NOMO-1 (cell line): ENCODE data around the gene CACNG4.
"Not testable (repeated sequence)": the region's sequence is repeated elsewhere in the genome, so short reads cannot be mapped to it uniquely, and the experiment has no call there.

Experiments
- DNase-seq, 2 experiments: peaks; one replicate each; lab custom pipeline; 2025; ENCODE audit not compliant: unreplicated experiment in 2 of 2; lab: John Stamatoyannopoulos, UW

CACNG4 gene

DNA sequence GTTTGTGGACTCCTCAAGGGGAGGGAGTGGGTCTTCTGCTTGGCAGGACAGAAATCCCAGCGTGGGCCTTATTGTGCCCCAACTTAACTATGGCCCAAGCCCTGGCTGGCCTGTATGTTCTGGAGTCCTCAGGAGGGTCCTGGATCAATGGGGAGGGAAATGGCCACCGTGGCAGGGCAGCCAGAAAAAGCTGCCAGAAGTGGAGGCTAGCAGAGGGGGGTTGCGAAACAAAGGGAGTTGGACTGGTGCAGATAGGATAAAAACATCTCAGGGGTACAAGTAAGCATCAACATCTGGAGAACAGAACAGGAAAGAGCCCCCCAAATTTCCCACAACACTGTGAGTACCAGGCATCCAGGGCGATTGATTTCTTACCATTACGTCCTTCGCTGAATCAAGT, 76.1 kb downstream of the CACNG4 start:
- no peak for DNase-seq

GRCh38 chr17:67041119-67041518, 76.6 kb downstream of the CACNG4 start:
- not testable (repeated sequence) for DNase-seq

GRCh38 chr17:67041531-67041930, 77.0 kb downstream of the CACNG4 start:
- DNase-seq = no peak

DNA sequence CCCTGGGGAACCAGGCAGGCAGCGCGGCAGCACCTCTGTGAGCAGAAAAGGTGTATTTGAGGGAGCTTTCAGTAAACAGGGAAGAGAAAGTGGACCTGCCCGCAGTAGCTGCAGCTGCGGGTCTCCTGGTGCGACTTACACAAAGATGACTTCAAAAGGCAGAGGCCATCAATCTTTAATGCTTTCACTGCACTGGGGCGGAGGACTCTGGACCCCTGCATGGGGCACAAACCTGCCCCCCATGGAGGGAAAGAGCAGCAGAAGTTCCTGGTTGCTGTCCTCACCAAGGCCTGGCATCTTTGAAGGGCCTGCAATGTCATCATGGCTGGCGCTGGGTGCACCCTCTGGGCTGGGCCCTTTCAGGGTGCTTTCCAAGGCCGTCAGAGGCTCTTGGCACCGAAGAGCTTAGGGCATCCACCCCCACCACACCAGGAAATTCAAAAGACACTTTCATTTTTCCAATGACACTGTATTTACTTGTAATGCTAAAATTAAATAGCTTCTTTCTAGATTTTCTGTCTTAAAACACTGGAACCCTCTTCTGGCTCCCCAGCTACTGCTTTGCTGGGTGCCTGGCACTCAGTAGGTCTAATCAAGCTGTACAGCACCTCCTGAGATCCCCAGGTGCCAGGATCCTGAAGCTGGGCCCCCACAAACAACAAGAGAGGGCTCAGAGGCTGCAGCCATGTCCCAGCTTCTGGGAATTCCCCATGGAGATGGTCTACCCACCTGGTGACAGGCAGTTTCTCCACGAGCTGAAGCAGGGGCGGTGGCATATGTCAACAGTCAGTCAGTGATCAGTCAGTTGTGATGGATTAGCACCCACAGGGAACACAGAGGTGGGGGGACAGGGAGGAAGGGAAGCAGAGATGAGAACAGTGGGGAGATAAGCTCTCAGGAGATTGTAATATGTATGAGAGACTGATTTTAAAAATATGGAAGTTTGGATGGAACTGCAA, 77.7 kb downstream of the CACNG4 start:
- no peak for DNase-seq

DNA sequence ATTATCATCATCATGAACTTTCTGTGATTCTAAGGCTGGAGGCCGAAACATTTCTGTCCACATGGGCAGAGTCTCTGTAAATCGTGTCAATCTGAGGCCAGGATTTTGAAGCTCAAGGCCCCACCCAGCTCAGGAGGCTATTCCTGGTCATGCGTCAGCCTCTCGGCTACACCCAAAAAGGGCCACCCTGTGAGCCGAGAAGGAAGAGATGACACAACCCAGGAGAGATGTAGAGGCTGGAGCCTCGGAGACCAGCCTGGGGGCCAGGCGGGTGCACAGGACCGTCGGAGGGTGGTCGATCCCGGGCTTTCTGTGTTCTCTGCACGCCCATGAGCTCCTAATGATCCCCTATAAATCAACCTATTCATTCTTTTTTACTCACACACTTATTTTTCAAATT, 78.8 kb downstream of the CACNG4 start:
- DNase-seq = no peak

DNA sequence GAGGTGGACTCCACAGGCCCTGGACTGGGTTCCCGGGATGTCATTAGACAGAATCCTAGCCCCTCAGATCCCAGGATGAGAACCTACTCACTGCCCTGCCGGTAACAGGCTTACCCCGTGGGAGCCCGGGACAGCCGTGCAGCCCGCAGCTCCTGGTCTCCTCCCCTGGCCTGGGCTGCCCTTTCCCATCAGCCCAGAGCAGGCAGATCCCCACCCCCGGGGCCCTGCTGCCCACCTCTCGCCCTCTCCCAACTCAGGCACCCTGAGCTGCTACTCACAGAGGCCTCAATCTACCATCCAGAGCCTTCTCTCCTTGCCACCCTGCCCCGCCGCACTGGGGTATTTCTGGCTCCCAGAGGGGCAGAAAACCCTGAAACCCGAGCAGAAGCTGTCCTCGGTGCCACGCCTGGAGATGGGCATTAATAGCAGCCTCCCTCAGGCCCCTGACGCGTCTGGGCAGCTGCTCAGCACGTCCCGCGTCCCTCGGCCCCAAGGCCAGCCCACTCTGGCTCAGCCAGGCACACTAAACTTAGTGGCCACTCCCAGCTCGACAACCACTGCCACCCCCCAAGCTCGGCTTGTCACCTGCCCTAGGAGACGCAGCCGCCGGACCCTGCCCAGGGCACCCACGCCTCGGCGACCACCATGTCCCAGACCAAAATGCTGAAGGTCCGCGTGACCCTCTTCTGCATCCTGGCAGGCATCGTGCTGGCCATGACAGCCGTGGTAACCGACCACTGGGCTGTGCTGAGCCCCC, 79.7 kb downstream of the CACNG4 start, which contains the start of gene CACNG1:
TSS of gene CACNG1 (plus strand) at position 539 of the 757 bp plus-strand sequence. CDS start at position 646, 107 bp downstream.
- DNase-seq = no peak

GRCh38 chr17:67044940-67045339, 80.4 kb downstream of the CACNG4 start:
- DNase-seq = no peak

- no peak for DNase-seq
Measured at GRCh38 chr17:67046398-67046797, 81.9 kb downstream of the CACNG4 start.

GRCh38 chr17:67047382-67047781, 82.9 kb downstream of the CACNG4 start:
- DNase-seq = no peak

DNA sequence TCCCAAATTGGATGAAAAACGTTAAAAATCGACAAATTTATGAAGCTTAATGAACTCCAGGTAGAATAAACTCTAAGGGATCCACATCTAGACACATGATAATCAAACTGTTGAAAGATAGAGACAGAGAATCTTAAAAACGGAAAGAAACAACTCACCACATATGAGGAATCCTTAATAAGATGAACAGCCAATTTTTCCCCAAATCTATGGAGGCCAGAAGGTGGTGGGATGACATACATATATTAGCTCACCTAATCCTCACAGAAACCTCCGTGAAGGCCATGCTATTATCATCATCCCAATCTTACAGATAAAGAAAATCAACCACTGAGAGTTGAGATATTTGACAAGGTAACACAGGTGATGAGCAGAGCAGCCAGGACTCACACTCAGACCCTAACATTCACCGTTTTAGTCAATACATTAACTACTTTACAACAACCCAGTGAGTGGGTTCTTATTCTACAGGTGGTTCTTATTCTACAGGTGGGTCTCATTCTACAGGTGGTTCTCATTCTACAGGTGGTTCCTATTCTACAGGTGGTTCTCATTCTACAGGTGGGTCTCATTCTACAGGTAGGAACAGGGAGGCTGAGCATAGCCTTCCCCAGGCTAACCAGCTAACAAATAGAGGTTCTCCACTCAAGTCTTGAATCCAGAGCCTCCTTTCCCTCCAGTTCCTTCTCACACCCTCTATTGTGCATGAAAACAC, 84.7 kb downstream of the CACNG4 start:
- no peak for DNase-seq

GRCh38 chr17:67050066-67050465, 85.6 kb downstream of the CACNG4 start:
- DNase-seq = no peak

DNA sequence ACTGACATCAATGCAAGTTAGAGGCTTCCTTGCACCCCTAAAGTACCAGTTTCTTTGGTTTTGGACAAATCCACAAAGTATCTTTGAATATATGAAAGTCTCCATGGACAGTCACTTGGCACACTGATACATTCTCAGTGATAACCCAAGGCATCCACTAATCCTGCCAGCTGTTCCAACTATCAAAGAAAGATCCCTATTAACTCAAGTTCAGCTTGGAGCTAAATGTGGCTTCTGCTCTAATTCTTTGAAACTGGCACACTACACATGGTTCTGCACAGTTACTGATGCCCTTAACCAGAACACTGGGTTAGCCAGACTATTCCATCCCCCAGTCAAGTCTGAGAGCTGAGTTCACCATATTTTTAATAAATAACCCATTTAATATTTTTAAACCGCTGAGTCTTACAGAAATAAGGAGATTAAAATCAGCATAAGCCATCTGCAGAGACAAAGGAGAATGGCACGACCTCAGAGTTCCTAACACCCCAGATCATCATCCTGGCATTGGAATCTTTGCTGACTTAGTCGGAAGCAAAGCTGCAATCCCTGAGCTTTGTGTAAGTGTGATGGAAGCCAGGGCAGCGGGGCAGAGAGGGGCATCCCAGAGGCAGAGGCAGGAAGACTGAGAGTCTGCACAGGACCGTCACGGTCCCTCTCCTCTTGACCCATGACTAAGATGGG, 86.1 kb downstream of the CACNG4 start:
- no peak for DNase-seq

- no peak for DNase-seq
Measured at GRCh38 chr17:67051155-67051538, 86.6 kb downstream of the CACNG4 start.

- DNase-seq = no peak
Measured at GRCh38 chr17:67051837-67052236, 87.3 kb downstream of the CACNG4 start.

DNA sequence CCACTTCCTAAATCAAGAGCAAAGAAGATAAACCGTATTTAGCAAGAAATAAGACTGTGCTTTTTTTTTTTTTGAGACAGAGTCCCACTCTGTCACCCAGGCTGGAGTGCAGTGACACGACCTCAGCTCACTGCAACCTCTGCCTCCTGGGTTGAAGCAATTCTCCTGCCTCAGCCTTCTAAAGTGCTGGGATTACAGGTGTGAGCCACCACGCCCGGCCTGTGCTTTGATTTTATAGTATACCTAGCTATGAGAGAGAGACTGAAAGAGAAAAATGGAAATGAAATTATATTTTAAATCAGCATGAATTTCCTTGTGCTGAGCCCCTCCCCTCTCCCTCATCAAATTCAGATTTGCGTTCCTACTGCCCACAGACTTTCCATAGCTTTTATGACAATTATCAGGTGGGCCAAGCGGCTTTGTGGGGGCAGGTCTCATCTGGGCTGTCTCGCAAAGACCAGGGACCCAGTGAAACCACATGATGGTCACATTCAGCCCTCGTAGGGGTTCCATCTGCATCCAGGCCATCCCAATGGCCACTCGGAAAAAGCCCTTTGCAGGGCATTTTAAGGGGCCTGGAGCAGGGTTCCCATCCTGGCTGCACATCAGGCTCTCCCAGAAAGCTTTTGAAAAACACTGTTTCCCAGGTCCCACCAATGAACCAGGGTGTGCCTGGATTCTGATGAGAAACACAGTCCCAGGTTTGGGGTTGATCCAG, 88.4 kb downstream of the CACNG4 start:
- DNase-seq = no peak

DNA sequence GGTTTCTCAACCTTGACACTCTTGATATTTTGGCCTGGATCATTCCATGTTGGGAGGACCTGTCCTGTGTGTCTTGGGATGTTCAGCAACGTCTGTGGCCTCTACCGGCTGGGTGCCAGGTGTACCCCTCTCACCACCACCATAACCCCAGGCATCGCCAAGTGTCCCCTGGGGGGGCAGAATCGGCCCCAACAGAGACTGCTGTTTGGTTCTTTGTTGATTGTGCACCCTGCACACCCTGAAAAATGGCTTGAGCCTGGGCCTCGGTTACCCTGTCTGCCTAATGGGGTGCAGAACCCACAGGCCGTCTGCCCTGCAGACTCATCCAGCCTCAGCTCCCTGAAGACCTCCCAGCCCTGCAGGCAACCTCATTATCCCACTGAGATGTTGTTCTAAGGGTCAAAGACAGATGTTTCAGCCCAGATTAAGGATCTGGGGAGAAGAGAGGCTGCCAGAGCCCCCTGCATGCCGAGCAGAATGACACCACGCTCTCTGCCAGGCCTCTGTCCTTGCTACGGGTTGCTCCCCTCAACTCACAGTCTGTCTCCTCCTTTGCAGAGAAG, 89.0 kb downstream of the CACNG4 start:
- no peak for DNase-seq

- DNase-seq = no peak
Measured at GRCh38 chr17:67054011-67054591, 89.6 kb downstream of the CACNG4 start.

- DNase-seq = no peak
Measured at GRCh38 chr17:67054608-67055007, 90.1 kb downstream of the CACNG4 start.

DNA sequence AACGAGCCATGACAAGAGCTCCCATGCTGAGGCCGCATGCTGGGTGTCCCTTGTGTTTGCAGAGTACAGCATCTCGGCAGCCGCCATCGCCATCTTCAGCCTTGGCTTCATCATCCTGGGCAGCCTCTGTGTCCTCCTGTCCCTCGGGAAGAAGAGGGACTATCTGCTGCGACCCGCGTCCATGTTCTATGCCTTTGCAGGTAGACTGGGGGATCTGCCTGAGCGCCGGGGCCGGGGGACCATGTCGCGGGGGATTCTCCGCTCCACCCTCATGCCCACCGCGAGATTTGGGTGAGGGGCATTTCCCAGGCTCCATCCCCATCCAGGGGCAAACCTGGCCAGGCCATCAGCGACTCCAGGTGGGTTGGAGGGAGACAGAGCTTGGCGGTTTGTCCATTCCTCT, 90.5 kb downstream of the CACNG4 start:
- DNase-seq = no peak
